22Rv1 (cell line): ENCODE data around the gene ARHGAP6.

Experiments
- ZFX ChIP-seq: fragments of 450-650 bp; IDR thresholded peaks from 2 replicates; pipeline ENCODE4 v1.6.1; 2017; ENCODE audit warnings: antibody characterized with exemption, borderline replicate concordance
- TF ChIP-seq, protein P1 (sequence below): fragments of 450-650 bp; IDR thresholded peaks from 2 replicates; pipeline ENCODE4 v1.5.1; 2017; ENCODE audit warnings: mild to moderate bottlenecking

DNA sequence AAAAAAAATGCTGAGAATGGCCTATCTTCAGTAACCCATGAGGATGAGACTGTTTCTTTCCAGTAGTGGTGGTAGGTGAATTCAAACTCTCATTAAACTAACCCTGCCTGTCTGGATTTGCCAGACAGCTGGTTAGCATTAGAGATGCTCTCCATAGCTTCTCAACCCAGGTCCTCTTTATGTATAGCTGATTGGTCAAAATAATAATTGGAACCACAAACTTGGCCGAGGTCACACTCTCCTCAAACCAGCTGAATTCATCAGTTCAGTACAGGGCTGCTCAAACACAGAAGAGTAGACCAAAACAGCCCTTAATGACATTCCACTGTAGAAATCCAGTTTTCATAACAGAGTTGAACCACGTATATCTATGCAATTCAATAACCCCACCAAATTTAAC, 469.2 kb downstream of the ARHGAP6 start:
- TF ChIP-seq, protein P1, sequence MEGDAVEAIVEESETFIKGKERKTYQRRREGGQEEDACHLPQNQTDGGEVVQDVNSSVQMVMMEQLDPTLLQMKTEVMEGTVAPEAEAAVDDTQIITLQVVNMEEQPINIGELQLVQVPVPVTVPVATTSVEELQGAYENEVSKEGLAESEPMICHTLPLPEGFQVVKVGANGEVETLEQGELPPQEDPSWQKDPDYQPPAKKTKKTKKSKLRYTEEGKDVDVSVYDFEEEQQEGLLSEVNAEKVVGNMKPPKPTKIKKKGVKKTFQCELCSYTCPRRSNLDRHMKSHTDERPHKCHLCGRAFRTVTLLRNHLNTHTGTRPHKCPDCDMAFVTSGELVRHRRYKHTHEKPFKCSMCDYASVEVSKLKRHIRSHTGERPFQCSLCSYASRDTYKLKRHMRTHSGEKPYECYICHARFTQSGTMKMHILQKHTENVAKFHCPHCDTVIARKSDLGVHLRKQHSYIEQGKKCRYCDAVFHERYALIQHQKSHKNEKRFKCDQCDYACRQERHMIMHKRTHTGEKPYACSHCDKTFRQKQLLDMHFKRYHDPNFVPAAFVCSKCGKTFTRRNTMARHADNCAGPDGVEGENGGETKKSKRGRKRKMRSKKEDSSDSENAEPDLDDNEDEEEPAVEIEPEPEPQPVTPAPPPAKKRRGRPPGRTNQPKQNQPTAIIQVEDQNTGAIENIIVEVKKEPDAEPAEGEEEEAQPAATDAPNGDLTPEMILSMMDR = no peak
- TF ChIP-seq ZFX = no peak
